Adrenal gland (tissue), 12 donors: ENCODE measurements around the gene CALML3. TPM values are rescaled to one million over a fixed set of nuclear protein-coding genes. Genes with fewer than 3 reads are reported as not detected.

ENCODE experiments used
- DNase-seq, 7 donors: peaks; one replicate each; pipeline ENCODE4 v3.0.0-alpha.2; 2019 to 2020
- H3K27ac ChIP-seq, 5 donors: fragments of 200-600 bp; sonication (generic) in 4 of 5; 1 replicate in 3 of 5; 2 replicates in 2 of 5; pipeline versions ENCODE4 v1.5.1 to v1.8.0; 2016 to 2020; ENCODE audit warnings: mild to moderate bottlenecking in 1 of 5
- H3K27me3 ChIP-seq: fragments of 200-600 bp; 2 replicates; pipeline ENCODE4 v1.8.0; 2021
- H3K36me3 ChIP-seq, 2 donors: fragments of 200-600 bp; replicated peaks in 1 of 2; 1 replicate in 1 of 2; 2 replicates in 1 of 2; pipeline versions ENCODE4 v1.5.1 to v1.8.0; 2018 to 2022
- H3K4me1 ChIP-seq, 2 donors: fragments of 200-600 bp; replicated peaks in 1 of 2; 1 replicate in 1 of 2; 2 replicates in 1 of 2; pipeline versions ENCODE4 v1.5.1 to v1.8.0; 2018 to 2021
- H3K4me3 ChIP-seq, 4 donors: fragments of 200-600 bp; sonication (generic) in 3 of 4; one replicate each; pipeline ENCODE4 v1.5.1; 2016 to 2018
- H3K9me3 ChIP-seq, 3 donors: fragments of 200-600 bp; sonication (generic) in 1 of 3; replicated peaks in 1 of 3; 1 replicate in 2 of 3; 2 replicates in 1 of 3; pipeline versions ENCODE4 v1.5.1 to v1.8.0; 2016 to 2021
- CTCF ChIP-seq, 6 experiments: fragments of 450-650 bp in 4 of 6; fragments of 200-600 bp in 2 of 6; sonication (generic) in 1 of 6; IDR thresholded peaks; 1 replicate in 5 of 6; 2 replicates in 1 of 6; pipeline versions ENCODE4 v1.5.1 to v1.8.0; 2016 to 2021; ENCODE audit warnings: antibody characterized with exemption in 6 of 6, mild to moderate bottlenecking in 2 of 6, moderate library complexity in 1 of 6
- POLR2A ChIP-seq, 2 donors: fragments of 450-650 bp; IDR thresholded peaks; one replicate each; pipeline ENCODE4 v1.6.1; 2017; ENCODE audit warnings: antibody characterized with exemption in 2 of 2, mild to moderate bottlenecking in 2 of 2, moderate library complexity in 1 of 2
- WGBS, 4 donors: extraction: QIAGEN DNeasy Blood & Tissue Kit in 2 of 4; methylation state at CpG; one replicate each; pipeline versions ENCODE4 v1.1.5 to v1.1.7; 2013 to 2017; 5-methylcytosine and 5-hydroxymethylcytosine counted together
- intact Hi-C, 2 donors: fragments of 100-400 bp; cut with DNase I; formaldehyde crosslinking; loops; one replicate each; pipeline versions ENCODE4 v1.14.1 to v1.15.0; 2022 to 2023
- polyA plus RNA-seq, 3 donors: library from polyadenylated mRNA; stranded (reverse); fragments of 200-250 nt in 2 of 3; fragments of 350-450 nt in 1 of 3; fragmentation: Illumina TruSeq in 1 of 3; extraction: RNeasy Lipid Tissue Mini Kit (QIAGEN cat#74804) in 1 of 3; gene quantifications; one replicate each; pipeline ENCODE4 v1.2.3, GENCODE V29; 2013 to 2014
- total RNA-seq, 9 donors: library from RNA; depleted of rRNA in 4 of 9; stranded (reverse); fragments of >200 nt in 4 of 9; fragments of 120-200 nt in 1 of 9; fragmentation: NEBNext Ultra II Directional in 1 of 9; extraction: Animal tissue kit (Norgen Biotek cat#: 25700) in 1 of 9; gene quantifications; one replicate each; pipeline versions ENCODE4 v1.1.0 to v1.2.4, GENCODE V29; 2013 to 2023
- donor health status: healthy with polysubstance abuse.
- donor health status: Bipolar disorder and iron deficiency.
- donor health status: DM: yes; HTN: yes; CAD: no.
- donor health status: DM: no; HTN: no; CAD: no.
- donor health status: DM: no; HTN: no; CAD: no.
- donor health status: DM: yes; HTN: yes; CAD: no.

Gene CALML3
- total and polyA plus RNA-seq, 12 donors: 0.07 TPM; not detected in 11

GRCh38 chr10:5549462-5550249, 24.9 kb downstream of the CALML3 start:
- no peaks in the 10 kb centered on the region for H3K9me3 ChIP-seq
- no peak for TF ChIP-seq CTCF (IDR thresholded peaks at IDR 0.05)
- TF ChIP-seq POLR2A (IDR thresholded peaks at IDR 0.05): no peak
- no peaks in the 10 kb centered on the region for H3K4me1 ChIP-seq
- H3K36me3 ChIP-seq: no peaks in the 10 kb centered on the region
- intact Hi-C loops: no loop called here
- no peak overlapping the region for H3K27ac ChIP-seq
- DNase-seq: no peak
- no peaks in the 10 kb centered on the region for H3K27me3 ChIP-seq
- WGBS, 4 donors: 91 to 94% (median 93%) methylated on average over 16 of the region's 16 CpGs
- no peak overlapping the region for H3K4me3 ChIP-seq

GRCh38 chr10:5550250-5550545, 25.4 kb downstream of the CALML3 start:
- H3K27ac ChIP-seq: no peak overlapping the region
- no peaks in the 10 kb centered on the region for H3K4me1 ChIP-seq
- intact Hi-C loops: no loop called here
- no peak overlapping the region for H3K4me3 ChIP-seq
- H3K36me3 ChIP-seq: no peaks in the 10 kb centered on the region
- no peaks in the 10 kb centered on the region for H3K9me3 ChIP-seq
- TF ChIP-seq CTCF (IDR thresholded peaks at IDR 0.05): no peak
- TF ChIP-seq POLR2A (IDR thresholded peaks at IDR 0.05): no peak
- DNase-seq: no peak
- no peaks in the 10 kb centered on the region for H3K27me3 ChIP-seq
- 70 to 89% (median 80%) methylated on average over 1 of the region's 1 CpG; no CpG with 5 or more reads in 1 of the 4 donors for WGBS, 4 donors

GRCh38 chr10:5550621-5551530, 26.1 kb downstream of the CALML3 start:
- TF ChIP-seq POLR2A (IDR thresholded peaks at IDR 0.05) (no peak), CTCF (IDR thresholded peaks at IDR 0.05) (no peak)
- Histone ChIP-seq H3K9me3 (no peaks in the 10 kb centered on the region), H3K27ac (no peak overlapping the region), H3K27me3 (no peaks in the 10 kb centered on the region), H3K36me3 (no peaks in the 10 kb centered on the region), H3K4me1 (no peaks in the 10 kb centered on the region), H3K4me3 (no peak overlapping the region)
- no peak for DNase-seq
- WGBS, 4 donors: 87 to 93% (median 89%) methylated on average over 14 to 17 of the region's 17 CpGs
- intact Hi-C loops: no loop called here

- no peak for DNase-seq
- Histone ChIP-seq H3K36me3 (no peaks in the 10 kb centered on the region), H3K9me3 (no peaks in the 10 kb centered on the region), H3K4me1 (no peaks in the 10 kb centered on the region), H3K4me3 (no peak overlapping the region), H3K27ac (no peak overlapping the region), H3K27me3 (no peaks in the 10 kb centered on the region)
- TF ChIP-seq CTCF (IDR thresholded peaks at IDR 0.05) (no peak), POLR2A (IDR thresholded peaks at IDR 0.05) (no peak)
- intact Hi-C loops: no loop called here
- 78 to 88% (median 84%) methylated on average over 11 to 15 of the region's 15 CpGs for WGBS, 4 donors
Observed at GRCh38 chr10:5551531-5552375, 27.0 kb downstream of the CALML3 start.
